Measurements from ENCODE around the gene ASB3. TPM values are rescaled to one million over a fixed set of nuclear protein-coding genes. Genes with fewer than 3 reads are reported as not detected.
"Not testable (repeated sequence)": the region's sequence is repeated elsewhere in the genome, so short reads cannot be mapped to it uniquely, and the experiment has no call there.

ASB3 gene
- total and polyA plus RNA-seq, 2 donors, result 25.1 to 31.8 TPM

DNA sequence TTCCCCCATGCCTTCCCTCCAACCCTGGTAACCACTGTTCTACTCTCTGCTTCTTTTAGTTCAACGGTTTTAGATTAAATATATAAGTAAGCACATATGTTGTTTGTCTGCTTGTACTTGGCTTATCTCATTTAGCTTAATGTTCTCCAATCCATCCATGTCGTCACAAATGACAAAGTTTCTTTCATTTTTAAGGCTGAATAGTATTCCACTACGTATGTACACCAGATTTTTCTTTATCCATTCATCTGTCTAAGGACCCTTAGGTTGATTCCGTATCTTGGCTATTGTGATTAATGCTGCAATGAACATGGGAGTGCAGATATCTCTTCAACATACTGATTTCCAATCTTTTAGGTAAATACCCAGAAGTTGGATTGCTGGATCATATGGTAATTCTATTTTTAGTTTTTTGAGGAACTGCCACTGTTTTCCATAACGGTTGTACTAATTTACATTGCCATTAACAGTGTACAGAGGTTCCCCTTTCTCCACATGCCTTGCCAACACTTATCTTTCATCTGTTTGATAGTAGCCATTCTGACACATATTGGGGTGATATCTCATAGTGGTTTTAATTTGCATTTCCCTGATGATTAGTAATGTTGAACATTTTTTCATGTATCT, 8.1 kb downstream of the ASB3 start:
- WGBS, result 83% methylated on average over 5 of the region's 5 CpGs
- H3K4me1 ChIP-seq (ENCODE audit: control insufficient read depth in 2 of 2, insufficient read depth in 2 of 2, low read length in 2 of 2), result no peaks in the 10 kb centered on the region

GRCh38 chr2:53777134-53777533, 9.6 kb downstream of the ASB3 start:
- WGBS, result 84% methylated on average over 1 of the region's 1 CpG
- DNase-seq (ENCODE audit: low read depth in 6 of 9, low spot score in 9 of 9), result no peak
- no peaks in the 10 kb centered on the region for H3K27me3 ChIP-seq (ENCODE audit: control insufficient read depth in 2 of 2, insufficient read depth in 1 of 2, low read length in 1 of 2)
- no peak overlapping the region for H3K27ac ChIP-seq (ENCODE audit: low read depth in 1 of 2, low read length in 1 of 2)
- H3K4me1 ChIP-seq (ENCODE audit: control insufficient read depth in 2 of 2, insufficient read depth in 2 of 2, low read length in 2 of 2), result no peaks in the 10 kb centered on the region
- no peak overlapping the region for H3K4me3 ChIP-seq (ENCODE audit: low read length in 2 of 2)
- no peaks in the 10 kb centered on the region for H3K9me3 ChIP-seq (ENCODE audit: control insufficient read depth in 2 of 2, insufficient read depth in 1 of 2, low read length in 1 of 2)
- H3K36me3 ChIP-seq (ENCODE audit: control insufficient read depth in 2 of 2, insufficient read depth in 2 of 2, low read length in 1 of 2), result peaks cover 5 to 33% of the 10 kb centered on the region in 2 donors

More for the DNA sequence above, 8.1 kb downstream of the ASB3 start:
- Histone ChIP-seq H3K27ac (ENCODE audit: low read depth in 1 of 2, low read length in 1 of 2) (no peak overlapping the region), H3K27me3 (ENCODE audit: control insufficient read depth in 2 of 2, insufficient read depth in 1 of 2, low read length in 1 of 2) (no peaks in the 10 kb centered on the region), H3K9me3 (ENCODE audit: control insufficient read depth in 2 of 2, insufficient read depth in 1 of 2, low read length in 1 of 2) (no peaks in the 10 kb centered on the region), H3K36me3 (ENCODE audit: control insufficient read depth in 2 of 2, insufficient read depth in 2 of 2, low read length in 1 of 2) (peaks cover 5 to 37% of the 10 kb centered on the region in 2 donors), H3K4me3 (ENCODE audit: low read length in 2 of 2) (no peak overlapping the region)
- no peak for DNase-seq (ENCODE audit: low read depth in 6 of 9, low spot score in 9 of 9)

DNA sequence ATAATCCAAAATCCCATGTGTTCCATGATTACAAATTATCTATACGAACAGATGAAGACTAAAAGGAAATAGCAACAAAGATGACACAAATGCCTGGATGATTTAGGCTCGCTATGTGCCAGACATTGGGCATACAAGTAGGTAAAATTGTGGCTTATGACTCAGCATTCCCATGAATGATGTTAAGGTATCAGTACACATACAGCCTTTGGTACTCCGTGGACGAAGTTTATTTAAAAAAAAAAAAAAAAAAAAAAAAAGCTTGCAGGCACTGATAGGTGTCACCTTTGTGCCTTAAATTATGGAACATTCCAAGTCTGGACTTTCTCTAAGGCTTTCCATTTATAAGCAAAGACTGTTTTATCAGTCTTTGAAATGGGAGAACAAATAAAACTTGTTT, 16.5 kb downstream of the ASB3 start:
- H3K27ac ChIP-seq (ENCODE audit: low read depth in 1 of 2, low read length in 1 of 2), result no peak overlapping the region
- peaks cover 2% of the 10 kb centered on the region in 2 donors for H3K4me1 ChIP-seq (ENCODE audit: control insufficient read depth in 2 of 2, insufficient read depth in 2 of 2, low read length in 2 of 2)
- peaks cover 0 to 9% of the 10 kb centered on the region in 2 donors for H3K36me3 ChIP-seq (ENCODE audit: control insufficient read depth in 2 of 2, insufficient read depth in 2 of 2, low read length in 1 of 2)
- no peak overlapping the region for H3K4me3 ChIP-seq (ENCODE audit: low read length in 2 of 2)
- no peak for DNase-seq (ENCODE audit: low read depth in 6 of 9, low spot score in 9 of 9)
- H3K27me3 ChIP-seq (ENCODE audit: control insufficient read depth in 2 of 2, insufficient read depth in 1 of 2, low read length in 1 of 2), result no peaks in the 10 kb centered on the region
- WGBS, result 81% methylated on average over 4 of the region's 4 CpGs
- no peaks in the 10 kb centered on the region for H3K9me3 ChIP-seq (ENCODE audit: control insufficient read depth in 2 of 2, insufficient read depth in 1 of 2, low read length in 1 of 2)

DNA sequence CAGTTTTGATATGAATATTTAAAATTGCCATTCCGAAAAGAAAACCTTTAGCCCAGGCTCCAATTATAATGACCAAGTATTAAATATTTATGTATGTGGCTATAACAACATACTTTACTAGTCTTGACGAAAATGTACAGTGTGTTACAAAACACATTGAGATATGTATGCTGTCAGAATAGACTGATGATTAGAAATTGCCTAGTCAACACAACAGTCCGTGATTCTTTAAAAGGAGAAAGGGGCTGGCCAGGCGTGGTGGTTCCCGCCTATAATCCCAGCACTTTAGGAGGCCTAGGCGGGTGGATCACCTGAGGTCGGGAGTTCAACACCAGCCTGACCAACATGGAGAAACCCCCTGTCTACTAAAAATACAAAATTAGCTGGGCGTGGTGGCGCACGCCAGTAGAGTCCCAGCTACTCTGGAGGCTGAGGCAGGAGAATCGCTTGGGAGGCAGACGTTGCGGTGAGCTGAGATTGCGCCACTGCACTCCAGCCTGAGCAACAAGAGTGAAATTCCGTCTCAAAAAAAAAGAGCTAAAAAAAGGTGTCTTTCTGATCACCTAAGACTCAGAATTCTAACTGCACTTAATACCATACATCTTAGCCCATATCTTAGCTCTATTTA, 17.3 kb downstream of the ASB3 start:
- peaks cover 2% of the 10 kb centered on the region in 2 donors for H3K4me1 ChIP-seq (ENCODE audit: control insufficient read depth in 2 of 2, insufficient read depth in 2 of 2, low read length in 2 of 2)
- H3K27me3 ChIP-seq (ENCODE audit: control insufficient read depth in 2 of 2, insufficient read depth in 1 of 2, low read length in 1 of 2), result no peaks in the 10 kb centered on the region
- 95% methylated on average over 15 of the region's 15 CpGs for WGBS
- peaks cover under 1 to 15% of the 10 kb centered on the region in 2 donors for H3K36me3 ChIP-seq (ENCODE audit: control insufficient read depth in 2 of 2, insufficient read depth in 2 of 2, low read length in 1 of 2)
- DNase-seq (ENCODE audit: low read depth in 6 of 9, low spot score in 9 of 9), result no peak
- no peaks in the 10 kb centered on the region for H3K9me3 ChIP-seq (ENCODE audit: control insufficient read depth in 2 of 2, insufficient read depth in 1 of 2, low read length in 1 of 2)
- H3K27ac ChIP-seq (ENCODE audit: low read depth in 1 of 2, low read length in 1 of 2), result no peak overlapping the region
- H3K4me3 ChIP-seq (ENCODE audit: low read length in 2 of 2), result no peak overlapping the region

GRCh38 chr2:53768242-53768542, 18.6 kb downstream of the ASB3 start:
- 2% methylated on average over 12 of the region's 12 CpGs for WGBS

DNA sequence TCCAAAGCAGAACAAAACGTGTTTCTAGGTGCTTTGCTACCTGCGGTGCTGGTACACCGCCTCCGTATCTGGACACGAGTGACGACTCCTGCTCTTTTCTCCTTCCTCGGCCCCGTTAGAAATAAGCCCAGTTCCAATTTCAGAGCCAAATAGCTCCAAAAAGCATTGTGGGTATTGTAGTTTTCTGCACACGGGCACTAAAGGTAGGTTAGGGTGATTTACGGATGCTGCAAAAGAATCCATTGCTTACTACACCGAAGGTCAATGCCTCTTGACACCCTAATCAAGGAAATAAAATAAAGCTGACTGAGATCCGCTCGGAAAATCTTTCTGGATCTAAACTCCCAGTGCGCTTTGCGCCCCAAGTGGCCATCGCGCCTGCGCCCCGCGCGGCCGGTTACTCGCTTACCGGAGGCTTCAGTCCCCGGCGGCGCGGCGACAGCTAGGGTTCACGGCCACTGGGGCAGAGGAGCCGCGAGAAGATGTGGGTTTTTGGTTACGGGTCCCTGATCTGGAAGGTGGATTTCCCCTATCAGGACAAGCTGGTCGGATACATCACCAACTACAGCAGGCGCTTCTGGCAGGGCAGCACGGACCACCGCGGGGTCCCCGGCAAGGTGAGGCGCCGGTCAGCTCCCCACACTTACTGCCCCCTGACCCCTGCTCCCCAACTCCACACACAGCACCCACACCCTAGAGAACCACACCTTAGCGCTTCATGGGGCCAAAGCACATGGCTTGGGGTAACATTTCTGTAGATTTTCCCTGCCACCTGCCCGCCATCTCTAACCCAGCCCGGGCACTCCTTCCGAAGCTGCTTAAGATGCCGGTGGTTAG, 19.1 kb downstream of the ASB3 start, which contains the start of gene CHAC2:
CHAC2 (plus strand) TSS at position 400 of the 837 bp plus-strand sequence; CDS start at position 483, 83 bp downstream.
- DNase-seq (ENCODE audit: low read depth in 6 of 9, low spot score in 9 of 9), result peak; percentile 63 to 89 (median 80)
- under 1% methylated on average over 46 of the region's 46 CpGs for WGBS

More at GRCh38 chr2:53768242-53768542, 18.6 kb downstream of the ASB3 start:
- DNase-seq (ENCODE audit: low read depth in 6 of 9, low spot score in 9 of 9), result no peak
- H3K4me1 ChIP-seq (ENCODE audit: control insufficient read depth in 2 of 2, insufficient read depth in 2 of 2, low read length in 2 of 2), result peaks cover 2% of the 10 kb centered on the region in 2 donors
- H3K36me3 ChIP-seq (ENCODE audit: control insufficient read depth in 2 of 2, insufficient read depth in 2 of 2, low read length in 1 of 2), result peaks cover 5 to 17% of the 10 kb centered on the region in 2 donors
- H3K4me3 ChIP-seq (ENCODE audit: low read length in 2 of 2), result peak overlapping the region; percentile 83 to 95
- no peaks in the 10 kb centered on the region for H3K27me3 ChIP-seq (ENCODE audit: control insufficient read depth in 2 of 2, insufficient read depth in 1 of 2, low read length in 1 of 2)
- H3K9me3 ChIP-seq (ENCODE audit: control insufficient read depth in 2 of 2, insufficient read depth in 1 of 2, low read length in 1 of 2), result no peaks in the 10 kb centered on the region
- H3K27ac ChIP-seq (ENCODE audit: low read depth in 1 of 2, low read length in 1 of 2), result peak overlapping the region; percentile 76 to 88

GRCh38 chr2:53765767-53766166, 21.0 kb downstream of the ASB3 start:
- no peak for DNase-seq (ENCODE audit: low read depth in 6 of 9, low spot score in 9 of 9)
- 98% methylated on average over 1 of the region's 1 CpG for WGBS
- H3K27ac ChIP-seq (ENCODE audit: low read depth in 1 of 2, low read length in 1 of 2), result no peak overlapping the region

More for the DNA sequence above, 19.1 kb downstream of the ASB3 start, which contains the start of gene CHAC2:
- Histone ChIP-seq H3K9me3 (ENCODE audit: control insufficient read depth in 2 of 2, insufficient read depth in 1 of 2, low read length in 1 of 2) (no peaks in the 10 kb centered on the region), H3K4me3 (ENCODE audit: low read length in 2 of 2) (peak within 1 kb of the TSS; percentile 83 to 95), H3K4me1 (ENCODE audit: control insufficient read depth in 2 of 2, insufficient read depth in 2 of 2, low read length in 2 of 2) (peaks cover 2% of the 10 kb centered on the region in 2 donors), H3K27ac (ENCODE audit: low read depth in 1 of 2, low read length in 1 of 2) (peak within 1 kb of the TSS; percentile 76 to 88), H3K36me3 (ENCODE audit: control insufficient read depth in 2 of 2, insufficient read depth in 2 of 2, low read length in 1 of 2) (peaks cover 9 to 20% of the 10 kb centered on the region in 2 donors), H3K27me3 (ENCODE audit: control insufficient read depth in 2 of 2, insufficient read depth in 1 of 2, low read length in 1 of 2) (no peaks in the 10 kb centered on the region)

GRCh38 chr2:53757206-53757605, 29.5 kb downstream of the ASB3 start:
- peaks cover 20 to 23% of the 10 kb centered on the region in 2 donors for H3K36me3 ChIP-seq (ENCODE audit: control insufficient read depth in 2 of 2, insufficient read depth in 2 of 2, low read length in 1 of 2)
- 99% methylated on average over 14 of the region's 14 CpGs for WGBS

More at GRCh38 chr2:53765767-53766166, 21.0 kb downstream of the ASB3 start:
- Histone ChIP-seq H3K36me3 (ENCODE audit: control insufficient read depth in 2 of 2, insufficient read depth in 2 of 2, low read length in 1 of 2) (peaks cover 15 to 21% of the 10 kb centered on the region in 2 donors), H3K4me1 (ENCODE audit: control insufficient read depth in 2 of 2, insufficient read depth in 2 of 2, low read length in 2 of 2) (peaks cover 2% of the 10 kb centered on the region in 2 donors), H3K9me3 (ENCODE audit: control insufficient read depth in 2 of 2, insufficient read depth in 1 of 2, low read length in 1 of 2) (no peaks in the 10 kb centered on the region), H3K4me3 (ENCODE audit: low read length in 2 of 2) (no peak overlapping the region), H3K27me3 (ENCODE audit: control insufficient read depth in 2 of 2, insufficient read depth in 1 of 2, low read length in 1 of 2) (no peaks in the 10 kb centered on the region)

GRCh38 chr2:53756644-53757043, 30.1 kb downstream of the ASB3 start:
- H3K9me3 ChIP-seq (ENCODE audit: control insufficient read depth in 2 of 2, insufficient read depth in 1 of 2, low read length in 1 of 2), result no peaks in the 10 kb centered on the region
- H3K27me3 ChIP-seq (ENCODE audit: control insufficient read depth in 2 of 2, insufficient read depth in 1 of 2, low read length in 1 of 2), result no peaks in the 10 kb centered on the region
- no peaks in the 10 kb centered on the region for H3K4me1 ChIP-seq (ENCODE audit: control insufficient read depth in 2 of 2, insufficient read depth in 2 of 2, low read length in 2 of 2)
- no peak overlapping the region for H3K27ac ChIP-seq (ENCODE audit: low read depth in 1 of 2, low read length in 1 of 2)
- 98% methylated on average over 15 of the region's 15 CpGs for WGBS
- DNase-seq (ENCODE audit: low read depth in 6 of 9, low spot score in 9 of 9), result no peak
- peaks cover 20 to 23% of the 10 kb centered on the region in 2 donors for H3K36me3 ChIP-seq (ENCODE audit: control insufficient read depth in 2 of 2, insufficient read depth in 2 of 2, low read length in 1 of 2)
- no peak overlapping the region for H3K4me3 ChIP-seq (ENCODE audit: low read length in 2 of 2)

More at GRCh38 chr2:53757206-53757605, 29.5 kb downstream of the ASB3 start:
- not testable (repeated sequence) for DNase-seq (ENCODE audit: low read depth in 6 of 9, low spot score in 9 of 9); H3K4me1 ChIP-seq (ENCODE audit: control insufficient read depth in 2 of 2, insufficient read depth in 2 of 2, low read length in 2 of 2); H3K27me3 ChIP-seq (ENCODE audit: control insufficient read depth in 2 of 2, insufficient read depth in 1 of 2, low read length in 1 of 2); H3K27ac ChIP-seq (ENCODE audit: low read depth in 1 of 2, low read length in 1 of 2); H3K4me3 ChIP-seq (ENCODE audit: low read length in 2 of 2); H3K9me3 ChIP-seq (ENCODE audit: control insufficient read depth in 2 of 2, insufficient read depth in 1 of 2, low read length in 1 of 2)
